Upper lobe of left lung (tissue), 4 donors: ENCODE results near the gene SP140.

ENCODE experiments used
- EP300 ChIP-seq, 4 donors: sonication (generic); formaldehyde crosslinking; IDR thresholded peaks; one replicate each; pipeline ENCODE4 v1.5.1; 2017; ENCODE audit warnings: antibody characterized with exemption in 4 of 4, control low read depth in 2 of 4
- TF ChIP-seq, protein P1 (sequence below), 6 experiments: fragments of 450-650 bp in 4 of 6; fragments of 200-600 bp in 2 of 6; sonication (generic) in 2 of 6; IDR thresholded peaks; one replicate each; pipeline ENCODE4 v1.5.1; 2016 to 2019; ENCODE audit warnings: antibody characterized with exemption in 6 of 6

DNA sequence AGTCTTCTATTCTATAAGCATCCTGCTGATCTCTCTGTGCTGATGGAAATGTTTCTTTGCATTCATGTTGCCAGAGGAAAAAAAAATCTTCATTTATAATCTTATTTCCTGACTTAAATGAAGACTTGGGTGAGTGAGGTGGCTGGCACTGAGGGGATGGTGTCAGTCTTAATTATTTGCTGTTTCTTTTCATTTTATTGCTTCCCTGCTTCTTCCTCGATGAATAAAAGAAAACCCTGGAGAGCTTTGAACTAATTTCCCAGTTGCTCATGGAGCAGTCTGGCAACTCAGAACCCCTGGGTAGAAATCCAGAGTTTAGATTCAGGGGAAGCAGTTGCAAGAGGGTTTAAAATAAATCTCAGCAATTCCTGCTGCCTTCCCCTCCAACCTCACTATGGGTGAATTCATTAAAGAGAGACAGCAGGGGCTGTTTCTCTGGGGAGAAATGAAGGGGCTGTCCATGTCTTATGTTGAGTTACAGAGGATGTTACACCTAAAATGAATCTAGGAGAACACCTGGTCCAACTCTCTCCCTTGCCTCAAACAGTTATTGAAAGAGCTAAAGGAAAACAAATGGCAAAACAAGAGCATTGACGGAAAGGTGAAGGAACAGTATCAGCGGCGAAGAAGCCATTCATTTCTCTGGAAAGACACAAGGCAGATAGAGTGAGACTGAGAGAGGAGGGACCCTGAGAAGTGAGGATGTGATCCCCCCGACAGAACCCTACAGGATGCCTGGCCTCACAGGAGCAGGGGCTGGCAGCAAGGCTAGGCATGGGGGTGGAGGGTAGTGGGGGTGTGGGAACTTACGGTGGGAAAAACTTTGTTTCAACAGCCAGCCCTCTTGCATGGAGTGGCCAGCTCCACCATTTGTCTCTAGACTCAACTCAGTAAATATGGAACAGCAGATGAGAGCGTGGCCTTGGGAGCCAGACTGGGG lies 46.7 kb upstream of the SP140 start:
- TF ChIP-seq, protein P1, sequence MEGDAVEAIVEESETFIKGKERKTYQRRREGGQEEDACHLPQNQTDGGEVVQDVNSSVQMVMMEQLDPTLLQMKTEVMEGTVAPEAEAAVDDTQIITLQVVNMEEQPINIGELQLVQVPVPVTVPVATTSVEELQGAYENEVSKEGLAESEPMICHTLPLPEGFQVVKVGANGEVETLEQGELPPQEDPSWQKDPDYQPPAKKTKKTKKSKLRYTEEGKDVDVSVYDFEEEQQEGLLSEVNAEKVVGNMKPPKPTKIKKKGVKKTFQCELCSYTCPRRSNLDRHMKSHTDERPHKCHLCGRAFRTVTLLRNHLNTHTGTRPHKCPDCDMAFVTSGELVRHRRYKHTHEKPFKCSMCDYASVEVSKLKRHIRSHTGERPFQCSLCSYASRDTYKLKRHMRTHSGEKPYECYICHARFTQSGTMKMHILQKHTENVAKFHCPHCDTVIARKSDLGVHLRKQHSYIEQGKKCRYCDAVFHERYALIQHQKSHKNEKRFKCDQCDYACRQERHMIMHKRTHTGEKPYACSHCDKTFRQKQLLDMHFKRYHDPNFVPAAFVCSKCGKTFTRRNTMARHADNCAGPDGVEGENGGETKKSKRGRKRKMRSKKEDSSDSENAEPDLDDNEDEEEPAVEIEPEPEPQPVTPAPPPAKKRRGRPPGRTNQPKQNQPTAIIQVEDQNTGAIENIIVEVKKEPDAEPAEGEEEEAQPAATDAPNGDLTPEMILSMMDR (IDR thresholded peaks at IDR 0.05): no peak
- no peak for TF ChIP-seq EP300 (IDR thresholded peaks at IDR 0.05)
